GM19351 (cell line): ENCODE data around the gene SMTN.

Experiments used
- ATAC-seq: cut with Tn5 transposase; IDR thresholded peaks from one replicate; pipeline ENCODE4 v1.9.1; 2021; ENCODE audit warnings: mild to moderate bottlenecking, moderate library complexity; ENCODE audit not compliant: unreplicated experiment

The SMTN gene

GRCh38 chr22:31125521-31126117 is 44.5 kb downstream of the SMTN start:
- no peak for ATAC-seq

DNA sequence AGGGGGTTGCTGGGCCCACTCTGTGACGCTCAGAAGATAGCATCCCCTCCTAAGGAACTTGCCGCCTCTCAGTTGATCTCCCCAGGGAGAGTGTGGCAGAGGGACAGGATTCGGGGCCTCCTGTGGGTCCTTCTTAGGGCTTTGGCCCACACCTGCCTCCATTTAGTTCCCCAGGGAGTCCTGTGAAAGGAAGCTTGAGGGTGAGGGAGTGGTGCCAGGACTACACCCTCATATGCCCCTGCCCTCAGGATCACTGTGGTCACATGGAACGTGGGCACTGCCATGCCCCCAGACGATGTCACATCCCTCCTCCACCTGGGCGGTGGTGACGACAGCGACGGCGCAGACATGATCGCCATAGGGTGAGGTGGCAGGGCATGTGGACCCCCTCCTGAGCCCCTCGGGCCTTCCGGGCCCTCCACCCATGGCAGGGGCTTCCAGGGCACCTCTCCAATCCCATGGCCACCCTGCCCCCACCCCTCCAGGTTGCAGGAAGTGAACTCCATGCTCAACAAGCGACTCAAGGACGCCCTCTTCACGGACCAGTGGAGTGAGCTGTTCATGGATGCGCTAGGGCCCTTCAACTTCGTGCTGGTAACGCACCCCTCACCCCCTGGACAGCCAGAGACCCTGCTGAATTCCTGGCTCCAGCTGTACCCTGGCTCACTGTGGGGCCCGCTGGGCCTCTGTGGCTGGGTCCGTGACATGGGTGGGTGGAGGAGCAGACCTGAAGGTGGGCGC is 45.2 kb downstream of the SMTN start:
- no peak for ATAC-seq

- no peak for ATAC-seq
These were observed 45.7 kb downstream of the SMTN start for GRCh38 chr22:31126869-31127175.

GRCh38 chr22:31127181-31127772 is 46.2 kb downstream of the SMTN start:
- no peak for ATAC-seq

- ATAC-seq: no peak
These were observed 47.0 kb downstream of the SMTN start for GRCh38 chr22:31128156-31128555.

- no peak for ATAC-seq
These were observed 49.8 kb downstream of the SMTN start for GRCh38 chr22:31130873-31131272.

- no peak for ATAC-seq
These were observed 52.8 kb downstream of the SMTN start for GRCh38 chr22:31133911-31134310.

DNA sequence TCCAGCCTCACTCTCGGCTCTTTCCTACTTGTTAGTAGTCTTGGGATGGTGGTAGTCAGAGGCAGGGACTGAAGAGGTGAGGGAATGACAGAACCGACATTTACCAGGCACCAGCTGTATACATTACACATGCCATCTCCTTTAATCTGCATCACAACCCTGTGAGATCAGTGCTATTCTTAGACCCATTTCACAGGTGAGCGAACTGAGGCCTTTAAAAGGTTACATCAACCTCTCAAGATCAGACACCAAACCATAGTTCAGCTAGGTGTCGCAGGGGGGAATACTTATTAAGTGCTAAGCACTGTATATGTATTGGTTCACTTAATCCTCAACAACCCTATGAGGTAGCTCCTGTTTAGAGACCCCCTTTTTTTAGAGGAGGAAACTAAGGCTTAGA is 53.6 kb downstream of the SMTN start:
- no peak for ATAC-seq

DNA sequence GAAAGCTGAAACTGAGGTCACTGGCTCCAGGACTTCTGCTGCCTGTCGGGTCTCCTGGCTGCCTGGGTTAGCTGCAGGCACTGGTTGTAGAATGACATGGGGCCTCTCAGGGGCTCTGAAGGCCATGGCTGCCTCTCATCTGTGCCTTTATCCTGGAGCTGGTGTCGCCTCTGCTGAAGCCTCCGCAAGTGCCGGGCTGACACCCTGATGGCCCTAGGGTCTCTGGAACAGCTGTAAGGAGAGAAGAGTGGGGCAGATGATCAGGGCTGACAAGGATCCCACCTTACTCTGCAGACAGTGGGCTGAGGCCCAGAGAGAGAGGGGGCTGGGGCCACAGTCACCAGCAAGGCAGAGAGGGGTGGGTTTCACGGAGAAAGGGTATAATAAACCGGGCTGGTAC is 54.6 kb downstream of the SMTN start:
- ATAC-seq: no peak

DNA sequence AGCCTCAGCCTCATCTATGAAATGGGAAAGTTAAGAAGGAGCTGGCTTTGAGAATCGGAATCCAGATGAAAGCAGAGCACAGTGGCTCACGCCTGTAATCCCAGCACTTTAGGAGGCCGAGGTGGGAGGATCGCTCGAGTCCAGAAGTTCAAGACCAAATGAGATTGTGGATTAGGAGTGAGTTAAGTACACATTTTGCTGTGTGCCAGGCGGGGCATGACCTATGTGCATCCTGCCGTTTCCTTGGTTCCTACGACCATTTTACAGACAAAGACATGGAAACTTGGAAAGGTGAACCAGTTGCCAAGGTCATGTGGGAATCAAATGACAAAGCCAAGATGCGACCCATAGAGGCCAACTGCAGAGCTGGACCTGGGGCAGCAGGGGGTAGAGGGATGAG is 55.0 kb downstream of the SMTN start:
- ATAC-seq: no peak

- no peak for ATAC-seq
These were observed 55.6 kb downstream of the SMTN start for GRCh38 chr22:31136711-31137110.

- ATAC-seq: no peak
These were observed 56.6 kb downstream of the SMTN start for GRCh38 chr22:31137721-31138120.

GRCh38 chr22:31138126-31138525 is 57.0 kb downstream of the SMTN start:
- no peak for ATAC-seq

- no peak for ATAC-seq
These were observed 57.9 kb downstream of the SMTN start for GRCh38 chr22:31139066-31139465.

GRCh38 chr22:31139866-31140716 is 59.0 kb downstream of the SMTN start, which contains the start of gene PLA2G3:
TSS of gene PLA2G3 (minus strand) at chr22:31140508. CDS start at chr22:31140354, 154 bp downstream.
- no peak for ATAC-seq

GRCh38 chr22:31140746-31141145 is 59.6 kb downstream of the SMTN start:
- ATAC-seq: no peak

DNA sequence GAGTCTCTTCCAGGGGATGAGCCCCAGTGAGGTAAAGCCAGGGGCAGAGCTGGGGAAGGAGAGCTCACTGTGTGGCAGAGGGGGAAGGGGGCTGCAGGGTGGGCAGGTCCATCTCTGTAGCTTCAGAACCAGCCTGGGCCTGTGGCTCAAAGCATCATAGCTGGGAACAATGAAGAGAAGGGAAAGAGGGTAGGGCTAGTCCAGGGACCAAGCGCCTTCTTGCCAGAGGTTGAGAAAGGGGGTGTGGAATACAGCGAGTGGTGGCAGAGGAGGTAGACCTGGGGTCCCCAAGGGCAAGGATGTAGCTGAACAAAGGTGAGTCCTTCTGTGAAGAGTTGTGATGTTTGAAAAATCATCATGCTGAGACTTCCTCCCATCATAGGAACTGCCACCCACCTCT is 60.4 kb downstream of the SMTN start:
- ATAC-seq: no peak

GRCh38 chr22:31142285-31142684 is 61.2 kb downstream of the SMTN start:
- no peak for ATAC-seq

GRCh38 chr22:31143038-31143437 is 61.9 kb downstream of the SMTN start:
- no peak for ATAC-seq

DNA sequence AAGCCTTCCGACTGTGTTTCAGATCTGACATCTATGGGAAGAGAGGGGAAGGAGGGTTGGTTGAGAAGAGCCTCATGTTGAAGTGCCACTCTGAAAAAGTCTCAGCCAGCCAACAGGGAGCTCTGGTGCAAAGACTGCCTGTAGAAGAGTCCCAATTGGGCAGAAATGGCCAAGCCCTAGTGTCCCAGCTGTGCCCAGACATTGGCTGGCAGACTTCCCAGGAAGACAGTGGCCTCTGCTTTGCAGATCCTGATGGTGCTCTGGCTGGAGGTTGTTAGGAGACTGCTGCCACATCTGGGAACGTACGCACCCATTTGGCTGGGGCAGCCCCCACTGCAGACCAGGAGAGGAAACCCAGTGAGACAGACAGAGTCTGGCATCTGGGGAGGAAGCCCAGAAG is 62.4 kb downstream of the SMTN start:
- no peak for ATAC-seq

GRCh38 chr22:31144223-31144622 is 63.1 kb downstream of the SMTN start:
- ATAC-seq: no peak

GRCh38 chr22:31148488-31148887 is 67.4 kb downstream of the SMTN start:
- ATAC-seq: no peak
